Measurements from ENCODE around the gene GABRR2.
"Not testable (repeated sequence)": the region's sequence is repeated elsewhere in the genome, so short reads cannot be mapped to it uniquely, and the experiment has no call there.

The GABRR2 gene

GRCh38 chr6:89257346-89257745, 57.8 kb downstream of the GABRR2 start:
- DNase-seq (ENCODE audit: low spot score) = no peak

- no peak for DNase-seq (ENCODE audit: low spot score)
Observed at GRCh38 chr6:89255417-89255816, 59.7 kb downstream of the GABRR2 start.

GRCh38 chr6:89254569-89254968, 60.5 kb downstream of the GABRR2 start:
- DNase-seq (ENCODE audit: low spot score) = no peak

- no peak for DNase-seq (ENCODE audit: low spot score)
Observed at GRCh38 chr6:89252907-89253306, 62.2 kb downstream of the GABRR2 start.

GRCh38 chr6:89251976-89252375, 63.1 kb downstream of the GABRR2 start:
- no peak for DNase-seq (ENCODE audit: low spot score)

GRCh38 chr6:89251170-89251569, 63.9 kb downstream of the GABRR2 start:
- no peak for DNase-seq (ENCODE audit: low spot score)

GRCh38 chr6:89250239-89250638, 64.9 kb downstream of the GABRR2 start:
- DNase-seq (ENCODE audit: low spot score) = no peak

GRCh38 chr6:89244241-89244985, 70.7 kb downstream of the GABRR2 start:
- DNase-seq (ENCODE audit: low spot score) = no peak

- DNase-seq (ENCODE audit: low spot score) = no peak
Observed at GRCh38 chr6:89243331-89243629, 71.8 kb downstream of the GABRR2 start.

GRCh38 chr6:89242574-89243330, 72.3 kb downstream of the GABRR2 start:
- DNase-seq (ENCODE audit: low spot score) = peak; percentile 40

- peak; percentile 46 for DNase-seq (ENCODE audit: low spot score)
Observed at GRCh38 chr6:89239338-89239737, 75.8 kb downstream of the GABRR2 start.

- DNase-seq (ENCODE audit: low spot score) = no peak
Observed at GRCh38 chr6:89237158-89237557, 77.9 kb downstream of the GABRR2 start.

GRCh38 chr6:89233605-89234004, 81.5 kb downstream of the GABRR2 start:
- DNase-seq (ENCODE audit: low spot score) = not testable (repeated sequence)

GRCh38 chr6:89222712-89223039, 92.4 kb downstream of the GABRR2 start:
- DNase-seq (ENCODE audit: low spot score) = no peak

- DNase-seq (ENCODE audit: low spot score) = no peak
Observed at GRCh38 chr6:89221971-89222711, 93.0 kb downstream of the GABRR2 start.

GRCh38 chr6:89221129-89221528, 94.0 kb downstream of the GABRR2 start:
- no peak for DNase-seq (ENCODE audit: low spot score)

- DNase-seq (ENCODE audit: low spot score) = no peak
Observed at GRCh38 chr6:89217299-89217910, 97.7 kb downstream of the GABRR2 start, which contains the start of gene GABRR1. GABRR1 (minus strand) TSS chr6:89217358; CDS start chr6:89217322, 36 bp downstream.

- DNase-seq (ENCODE audit: low spot score) = no peak
Observed at GRCh38 chr6:89216411-89216810, 98.7 kb downstream of the GABRR2 start.

GRCh38 chr6:89215391-89215790, 99.7 kb downstream of the GABRR2 start:
- no peak for DNase-seq (ENCODE audit: low spot score)

GRCh38 chr6:89214197-89214596, 100.9 kb downstream of the GABRR2 start:
- no peak for DNase-seq (ENCODE audit: low spot score)

- no peak for DNase-seq (ENCODE audit: low spot score)
Observed at GRCh38 chr6:89212472-89212871, 102.6 kb downstream of the GABRR2 start.

- no peak for DNase-seq (ENCODE audit: low spot score)
Observed at GRCh38 chr6:89209457-89209856, 105.6 kb downstream of the GABRR2 start.

- no peak for DNase-seq (ENCODE audit: low spot score)
Observed at GRCh38 chr6:89208551-89208950, 106.5 kb downstream of the GABRR2 start.

Measured in iPS-NIHi11 (cell line).